ENCODE results near the gene NPAS1. TPM values are rescaled to one million over a fixed set of nuclear protein-coding genes. Genes with fewer than 3 reads are reported as not detected.
A peak's percentile ranks its signal among the peaks of the same experiment; 100 is the strongest.

Gene NPAS1
- total RNA-seq, 2 donors from 2014 or later: 0.39 TPM; not detected in 1

- no peak for DNase-seq (ENCODE audit: low spot score)
- Histone ChIP-seq H3K36me3 (peaks cover 39% of the 10 kb centered on the region), H3K4me1 (peaks cover 0 to 63% of the 10 kb centered on the region in 2 donors), H3K27me3 (no peaks in the 10 kb centered on the region), H3K27ac (peak overlapping the region; percentile 82), H3K9me3 (no peaks in the 10 kb centered on the region), H3K4me3 (no peak overlapping the region)
- TF ChIP-seq CTCF (IDR thresholded peaks at IDR 0.05): no peak
Observed at GRCh38 chr19:47094557-47095475, 75.2 kb downstream of the NPAS1 start.

Other genes starting within 250 kb of the NPAS1 start
- 10 to 100 TPM; 21.2 to 42.6 TPM for gene SLC1A5, start 231.2 kb upstream of the NPAS1 start, total RNA-seq
- 100 to 1,000 TPM in 1 of 2 donors, 10 to 100 TPM in 1; 61.0 to 103 TPM for gene AP2S1, start 169.0 kb upstream of the NPAS1 start, total RNA-seq
- gene ARHGAP35, start 158.8 kb upstream of the NPAS1 start, total RNA-seq: 10 to 100 TPM; 59.1 to 76.5 TPM
- 10 to 100 TPM; 47.8 to 51.0 TPM for gene TMEM160, start 28.8 kb downstream of the NPAS1 start, total RNA-seq
- 10 to 100 TPM; 15.4 to 18.0 TPM for gene ZC3H4, start 93.9 kb downstream of the NPAS1 start, total RNA-seq
- 10 to 100 TPM; 43.7 to 48.7 TPM for gene SAE1, start 111.0 kb downstream of the NPAS1 start, total RNA-seq
- gene BBC3, start 211.4 kb downstream of the NPAS1 start, total RNA-seq: 1 to 10 TPM; 2.5 to 2.9 TPM
- 10 to 100 TPM in 1 of 2 donors, 1 to 10 TPM in 1; 9.2 to 11.9 TPM for gene CCDC9, start 236.7 kb downstream of the NPAS1 start, total RNA-seq